ACC112 (cell line): Measurements from ENCODE around the gene SAP30BP.

ENCODE experiments used
- H2AFZ ChIP-seq: fragments of 200-600 bp; sonication (generic); one replicate; pipeline ENCODE4 v1.6.0; 2017; ENCODE audit warnings: antibody characterized with exemption, low read length; ENCODE audit not compliant: unreplicated experiment
- H3K27ac ChIP-seq: fragments of 200-600 bp; sonication (generic); 2 replicates; pipeline ENCODE4 v1.5.1; 2014; ENCODE audit warnings: low read depth, mild to moderate bottlenecking, antibody characterized with exemption, low read length, moderate library complexity
- H3K27me3 ChIP-seq: fragments of 200-600 bp; sonication (generic); 2 replicates; pipeline ENCODE4 v1.6.1; 2014; ENCODE audit warnings: mild to moderate bottlenecking, antibody characterized with exemption, low read length, moderate library complexity, mixed read lengths; ENCODE audit not compliant: insufficient read depth
- H3K36me3 ChIP-seq: fragments of 200-600 bp; sonication (generic); 2 replicates; pipeline ENCODE4 v1.6.1; 2016; ENCODE audit warnings: mild to moderate bottlenecking, antibody characterized with exemption, low read length, moderate library complexity, mixed read lengths; ENCODE audit not compliant: insufficient read depth
- H3K4me1 ChIP-seq: fragments of 200-600 bp; sonication (generic); one replicate; pipeline ENCODE4 v1.6.1; 2016; ENCODE audit warnings: low read length, mixed read lengths; ENCODE audit not compliant: insufficient read depth, unreplicated experiment, control insufficient read depth
- H3K4me3 ChIP-seq: fragments of 200-600 bp; sonication (generic); 2 replicates; pipeline ENCODE4 v1.5.1; 2014; ENCODE audit warnings: mild to moderate bottlenecking, low read depth, low read length
- H3K79me2 ChIP-seq: fragments of 200-600 bp; sonication (generic); one replicate; pipeline ENCODE4 v1.6.0; 2016; ENCODE audit warnings: low read length; ENCODE audit not compliant: control insufficient read depth, unreplicated experiment, insufficient read depth

The SAP30BP gene

DNA sequence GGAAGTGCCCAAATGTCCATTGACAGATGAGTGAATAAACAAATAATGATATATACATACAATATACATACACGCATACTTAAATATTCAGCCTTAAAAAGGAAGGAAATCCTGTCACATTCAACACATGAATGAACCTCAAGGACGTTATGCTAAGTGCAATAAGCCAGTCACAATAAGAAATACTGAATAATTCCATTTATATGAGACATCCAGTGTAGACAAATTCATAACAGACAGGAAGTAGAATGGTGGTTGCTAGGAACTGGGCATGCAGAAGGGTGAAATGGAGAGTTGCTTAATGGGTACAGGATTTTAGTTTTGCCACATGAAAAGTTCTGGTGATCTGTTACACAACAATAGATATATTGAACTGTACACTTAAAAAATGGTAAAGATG lies 45.3 kb downstream of the SAP30BP start:
- H3K4me1 ChIP-seq, result peaks cover 3% of the 10 kb centered on the region
- H3K4me3 ChIP-seq, result no peak overlapping the region
- H3K27ac ChIP-seq, result no peak overlapping the region
- H3K79me2 ChIP-seq, result no peaks in the 10 kb centered on the region
- no peaks in the 10 kb centered on the region for H3K36me3 ChIP-seq
- no peaks in the 10 kb centered on the region for H3K27me3 ChIP-seq
- no peak overlapping the region for H2AFZ ChIP-seq

DNA sequence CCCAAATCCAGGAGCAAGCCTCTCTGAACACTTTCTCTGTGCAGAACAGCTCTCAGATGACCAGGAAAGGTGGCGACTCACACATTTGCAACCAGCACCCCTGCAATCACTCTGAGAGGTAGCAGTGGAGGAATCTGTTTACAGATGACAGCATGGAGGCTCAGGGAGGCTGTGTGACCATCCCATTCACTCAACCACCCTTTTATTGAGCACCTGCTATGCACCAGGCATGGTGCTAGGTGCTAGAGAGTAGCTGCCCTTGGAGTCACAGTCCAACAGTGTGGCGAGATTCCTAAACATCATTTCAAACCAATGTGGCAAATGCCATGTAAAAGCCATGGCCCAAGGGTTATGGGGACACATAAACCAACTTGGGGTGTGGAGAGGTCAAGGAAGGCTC lies 52.6 kb downstream of the SAP30BP start:
- Histone ChIP-seq H3K27ac (no peak overlapping the region), H3K4me3 (no peak overlapping the region), H3K36me3 (no peaks in the 10 kb centered on the region), H3K79me2 (no peaks in the 10 kb centered on the region), H3K27me3 (peaks cover 34% of the 10 kb centered on the region), H2AFZ (no peak overlapping the region), H3K4me1 (no peaks in the 10 kb centered on the region)

DNA sequence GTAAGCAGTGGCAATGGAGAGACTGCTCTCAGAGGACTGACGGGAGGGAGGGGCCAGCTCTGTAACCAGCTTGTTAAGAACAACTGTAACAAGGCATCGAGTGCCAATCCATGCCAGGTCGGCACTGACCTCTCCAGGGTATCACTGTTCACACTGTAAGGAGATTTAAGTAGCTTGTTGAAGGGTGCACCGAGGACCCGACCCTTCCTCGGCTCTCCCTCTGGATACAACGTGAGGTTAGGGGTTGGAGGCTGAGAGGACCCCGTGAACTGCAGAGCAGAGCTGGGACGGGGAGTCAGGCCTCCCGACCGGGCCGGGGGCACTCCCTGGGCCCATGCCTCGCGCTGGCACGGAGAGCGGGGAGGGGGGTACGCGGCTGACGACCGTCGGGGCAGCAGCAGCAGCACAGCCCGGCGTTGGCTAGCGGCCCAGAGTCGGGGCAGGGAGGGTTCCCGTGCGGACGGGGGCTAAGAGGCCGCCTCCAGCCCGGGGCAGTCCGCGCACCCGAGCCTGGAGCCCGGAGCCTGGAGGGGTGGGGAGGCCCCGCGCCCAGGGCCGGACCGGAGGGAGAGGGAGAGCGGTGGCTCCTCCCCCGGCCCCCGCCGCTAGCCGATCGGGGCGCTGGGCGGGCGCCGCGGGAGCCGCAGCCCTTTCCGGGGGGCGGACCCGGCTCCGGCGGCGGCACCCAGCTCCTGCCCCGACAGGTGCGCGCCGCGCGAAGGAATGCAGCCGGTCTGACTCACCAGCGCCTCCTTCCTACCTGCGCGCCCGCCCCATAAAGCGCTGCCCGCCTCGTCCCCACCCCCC lies 53.7 kb downstream of the SAP30BP start, which contains the start of gene ITGB4:
TSS of gene ITGB4 (plus strand) at position 804 of the 807 bp plus-strand sequence. CDS start 3,245 bp downstream, outside the sequence.
- H3K27ac ChIP-seq, result no peak within 1 kb of the TSS
- no peaks in the 10 kb centered on the region for H3K36me3 ChIP-seq
- no peaks in the 10 kb centered on the region for H3K4me1 ChIP-seq
- peak within 1 kb of the TSS; percentile 51 for H3K4me3 ChIP-seq
- peaks cover 34% of the 10 kb centered on the region for H3K27me3 ChIP-seq
- peak within 1 kb of the TSS; percentile 25 for H2AFZ ChIP-seq
- H3K79me2 ChIP-seq, result no peaks in the 10 kb centered on the region

DNA sequence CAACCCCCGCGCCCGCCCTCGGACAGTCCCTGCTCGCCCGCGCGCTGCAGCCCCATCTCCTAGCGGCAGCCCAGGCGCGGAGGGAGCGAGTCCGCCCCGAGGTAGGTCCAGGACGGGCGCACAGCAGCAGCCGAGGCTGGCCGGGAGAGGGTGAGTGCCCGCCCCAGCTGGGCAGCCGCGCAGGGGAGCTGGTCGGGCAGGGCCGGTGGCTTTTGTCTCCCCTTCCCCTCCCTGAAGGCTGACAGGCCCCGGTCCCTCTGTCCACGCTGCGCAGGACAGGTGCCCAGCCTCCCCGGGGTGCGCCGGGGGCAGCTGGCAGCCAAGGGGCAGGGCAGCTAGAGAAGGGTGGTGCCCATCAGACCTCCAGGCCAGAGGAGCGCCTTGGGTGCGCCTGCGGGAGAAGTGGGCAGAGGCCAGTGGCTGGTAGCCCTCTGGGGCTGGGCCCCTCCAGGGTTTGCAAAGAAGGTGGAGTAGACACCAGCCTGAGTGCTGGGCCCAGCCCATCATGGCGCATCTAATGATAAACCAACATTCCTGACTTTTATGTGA lies 54.4 kb downstream of the SAP30BP start:
- Histone ChIP-seq H3K36me3 (no peaks in the 10 kb centered on the region), H3K79me2 (no peaks in the 10 kb centered on the region), H3K4me1 (no peaks in the 10 kb centered on the region), H3K4me3 (peak overlapping the region; percentile 51; the same call in 1 of the 2 replicates), H3K27ac (no peak overlapping the region), H3K27me3 (peaks cover 34% of the 10 kb centered on the region), H2AFZ (no peak overlapping the region)

DNA sequence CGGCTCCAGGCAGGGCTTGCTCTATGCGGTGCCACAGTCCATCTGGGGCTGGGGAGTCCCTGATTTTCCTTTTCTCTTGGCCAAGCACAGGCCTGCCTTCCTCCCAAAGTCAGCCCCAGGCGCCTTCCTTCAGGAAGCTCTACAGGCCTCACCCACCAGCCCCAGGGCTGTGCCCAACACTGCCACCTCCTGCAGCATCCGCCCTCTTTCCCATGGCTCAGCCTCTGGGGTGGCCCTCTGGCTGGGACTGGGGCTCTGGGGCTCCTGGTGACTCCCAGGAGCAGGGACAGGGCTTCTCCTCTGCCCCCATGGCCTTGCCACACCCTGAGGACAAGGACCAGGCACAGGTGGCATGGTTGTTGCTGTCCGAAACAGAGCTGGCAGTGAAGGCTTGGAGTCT lies 54.9 kb downstream of the SAP30BP start:
- no peak overlapping the region for H3K4me3 ChIP-seq
- H3K27ac ChIP-seq, result no peak overlapping the region
- H2AFZ ChIP-seq, result no peak overlapping the region
- H3K4me1 ChIP-seq, result no peaks in the 10 kb centered on the region
- no peaks in the 10 kb centered on the region for H3K79me2 ChIP-seq
- no peaks in the 10 kb centered on the region for H3K36me3 ChIP-seq
- peaks cover 34% of the 10 kb centered on the region for H3K27me3 ChIP-seq

DNA sequence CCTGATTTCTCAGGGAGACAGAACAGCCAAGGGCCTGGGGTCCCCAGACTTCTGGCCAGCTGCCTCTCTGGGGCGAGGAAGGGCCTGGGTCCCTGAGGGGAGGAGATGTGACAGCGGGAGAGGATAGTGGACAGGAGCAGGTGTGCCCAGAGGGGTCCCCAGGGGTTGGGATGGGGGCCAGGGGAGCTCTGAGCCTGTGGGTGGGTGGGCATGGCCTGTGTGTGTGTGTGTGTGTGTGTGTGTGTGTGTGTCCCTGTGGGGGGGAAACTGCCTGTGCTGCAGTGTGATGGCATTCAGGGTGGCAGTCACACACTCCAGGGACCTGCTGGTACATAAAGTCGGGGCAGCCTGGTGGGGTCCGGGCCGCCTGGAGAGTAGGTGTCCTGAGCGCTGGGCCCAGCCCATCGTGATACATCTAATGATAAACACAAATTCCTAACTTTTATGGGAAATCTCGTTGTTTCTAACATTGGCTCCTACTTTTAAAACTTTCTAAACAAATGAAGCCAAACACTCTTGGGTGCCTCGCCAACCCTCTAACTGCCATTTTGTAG lies 55.5 kb downstream of the SAP30BP start:
- Histone ChIP-seq H3K4me3 (no peak overlapping the region), H3K27ac (no peak overlapping the region), H3K36me3 (no peaks in the 10 kb centered on the region), H3K27me3 (peaks cover 34% of the 10 kb centered on the region), H3K79me2 (no peaks in the 10 kb centered on the region), H3K4me1 (no peaks in the 10 kb centered on the region), H2AFZ (no peak overlapping the region)

DNA sequence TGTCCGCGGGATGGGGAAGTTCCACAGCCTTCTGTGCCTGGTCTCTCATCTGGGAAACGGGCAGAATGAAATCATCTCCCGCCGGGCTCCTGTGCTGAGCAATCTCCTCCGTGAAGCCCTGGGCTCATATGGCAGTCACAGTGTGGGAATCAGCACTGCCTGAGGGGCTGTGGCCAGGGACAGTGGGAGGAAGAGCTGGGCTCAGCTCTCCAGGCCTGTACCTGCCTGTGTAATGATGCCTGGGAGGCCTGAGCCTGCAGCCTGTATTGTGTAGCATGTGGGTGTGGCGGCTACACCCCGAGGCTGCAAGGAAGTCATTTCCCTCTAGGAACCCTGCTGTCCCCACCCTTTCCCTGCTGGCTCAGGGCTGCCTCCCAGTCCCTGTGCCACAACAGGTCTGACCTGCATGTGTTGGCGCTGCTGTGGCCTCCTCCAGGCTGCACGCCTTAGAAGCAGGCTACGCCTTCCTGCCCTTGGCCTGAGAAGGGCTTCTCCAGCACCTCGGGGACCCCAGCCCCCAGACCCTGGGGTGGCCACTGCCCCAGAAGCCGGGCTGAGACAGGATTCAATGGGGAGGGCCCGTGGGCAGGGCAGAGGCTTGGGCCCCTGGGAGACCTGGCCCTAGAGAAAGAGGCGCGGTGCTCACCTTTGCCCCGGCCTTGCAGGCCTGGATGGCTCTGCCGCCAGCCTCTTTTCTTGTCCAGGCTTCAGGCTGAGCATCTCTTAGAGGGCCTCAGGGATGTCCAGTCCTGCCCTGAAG lies 56.2 kb downstream of the SAP30BP start:
- H2AFZ ChIP-seq, result no peak overlapping the region
- no peaks in the 10 kb centered on the region for H3K79me2 ChIP-seq
- H3K4me1 ChIP-seq, result no peaks in the 10 kb centered on the region
- H3K36me3 ChIP-seq, result no peaks in the 10 kb centered on the region
- H3K27me3 ChIP-seq, result peaks cover 34% of the 10 kb centered on the region
- no peak overlapping the region for H3K27ac ChIP-seq
- no peak overlapping the region for H3K4me3 ChIP-seq

DNA sequence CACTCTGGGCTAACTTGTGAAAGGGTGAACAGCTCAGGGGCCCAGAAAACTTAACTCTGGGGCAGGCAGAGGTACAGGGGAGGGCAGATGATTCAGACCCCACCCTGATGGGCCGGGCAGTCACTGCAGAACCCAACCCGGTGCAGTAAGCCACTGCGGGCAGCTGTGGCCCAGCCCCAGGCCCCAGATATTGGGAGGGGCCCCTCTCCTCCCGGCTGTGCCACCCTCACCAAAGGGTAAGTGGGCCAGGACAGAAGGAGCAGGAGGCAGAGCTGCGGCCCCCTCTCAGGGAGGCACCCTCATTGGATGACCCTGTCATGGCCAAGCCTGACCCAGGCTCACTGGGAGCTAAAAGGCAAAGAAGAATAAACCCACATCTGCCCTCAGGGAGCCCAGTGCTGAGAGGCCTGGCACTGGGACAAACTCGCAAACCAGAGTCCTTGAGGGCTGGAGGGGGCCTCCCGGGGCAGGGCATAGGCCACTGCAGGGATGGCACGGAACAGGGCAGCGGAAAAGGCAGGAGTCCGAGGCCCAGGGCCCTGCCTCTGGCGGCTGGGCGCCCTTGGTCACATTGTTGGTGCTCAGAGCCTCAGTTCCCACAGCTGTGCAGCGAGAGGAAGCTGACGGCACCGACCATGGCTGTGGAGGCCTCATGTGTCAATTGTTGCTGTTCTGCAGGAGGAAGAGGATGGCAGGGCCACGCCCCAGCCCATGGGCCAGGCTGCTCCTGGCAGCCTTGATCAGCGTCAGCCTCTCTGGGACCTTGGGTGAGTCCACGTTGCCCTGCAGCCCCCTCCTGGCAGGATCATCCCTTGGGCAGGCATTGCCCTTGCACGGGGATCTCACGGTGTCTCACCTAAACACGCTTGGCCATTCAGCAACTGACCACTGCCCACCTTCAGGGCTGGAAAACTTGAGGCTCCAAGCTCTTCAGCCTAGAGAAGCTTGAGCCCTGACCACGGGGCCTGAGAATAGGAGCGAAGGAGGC lies 57.2 kb downstream of the SAP30BP start:
- Histone ChIP-seq H3K36me3 (no peaks in the 10 kb centered on the region), H3K4me3 (no peak overlapping the region), H3K79me2 (no peaks in the 10 kb centered on the region), H2AFZ (no peak overlapping the region), H3K27me3 (peaks cover 30% of the 10 kb centered on the region), H3K4me1 (no peaks in the 10 kb centered on the region), H3K27ac (no peak overlapping the region)

DNA sequence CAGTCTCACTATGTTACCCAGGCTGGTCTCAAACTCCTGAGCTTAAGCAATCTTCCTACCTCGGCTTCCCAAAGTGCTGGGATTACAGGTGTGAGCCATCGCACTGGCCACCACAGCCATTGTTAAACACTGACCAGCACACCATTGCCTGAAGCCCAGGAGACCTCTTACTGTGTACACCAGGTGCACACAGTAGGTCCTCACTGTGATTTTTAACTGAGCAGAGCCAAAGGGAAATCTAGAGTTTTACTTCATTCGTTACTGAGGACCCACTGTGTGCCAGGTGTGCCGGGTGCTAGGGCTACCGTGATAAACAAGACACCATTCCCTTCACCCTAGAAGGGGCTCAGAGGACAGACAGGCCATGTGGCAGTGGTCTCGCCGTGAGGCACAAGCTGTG lies 58.4 kb downstream of the SAP30BP start:
- H3K27me3 ChIP-seq, result peaks cover 18% of the 10 kb centered on the region
- H3K4me1 ChIP-seq, result no peaks in the 10 kb centered on the region
- H2AFZ ChIP-seq, result no peak overlapping the region
- H3K27ac ChIP-seq, result no peak overlapping the region
- no peak overlapping the region for H3K4me3 ChIP-seq
- no peaks in the 10 kb centered on the region for H3K36me3 ChIP-seq
- H3K79me2 ChIP-seq, result no peaks in the 10 kb centered on the region

DNA sequence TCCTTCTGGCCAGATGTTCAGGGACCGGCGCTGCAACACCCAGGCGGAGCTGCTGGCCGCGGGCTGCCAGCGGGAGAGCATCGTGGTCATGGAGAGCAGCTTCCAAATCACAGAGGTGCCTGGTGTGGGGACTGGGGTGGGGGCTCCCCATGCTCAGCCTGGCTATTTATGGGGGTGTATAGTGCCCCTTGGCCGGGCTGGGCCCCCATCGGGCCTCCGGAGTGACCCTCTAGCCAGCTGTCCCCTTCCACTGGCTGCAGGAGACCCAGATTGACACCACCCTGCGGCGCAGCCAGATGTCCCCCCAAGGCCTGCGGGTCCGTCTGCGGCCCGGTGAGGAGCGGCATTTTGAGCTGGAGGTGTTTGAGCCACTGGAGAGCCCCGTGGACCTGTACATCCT lies 60.3 kb downstream of the SAP30BP start:
- H3K4me3 ChIP-seq, result no peak overlapping the region

More for the DNA sequence above, 60.3 kb downstream of the SAP30BP start:
- no peaks in the 10 kb centered on the region for H3K79me2 ChIP-seq
- H3K27me3 ChIP-seq, result peaks cover under 1% of the 10 kb centered on the region; the same call in 1 of the 2 replicates
- H3K4me1 ChIP-seq, result no peaks in the 10 kb centered on the region
- H3K27ac ChIP-seq, result no peak overlapping the region
- no peak overlapping the region for H2AFZ ChIP-seq
- H3K36me3 ChIP-seq, result no peaks in the 10 kb centered on the region
